T-helper 1 cell treated with Interleukin-12 subunit alpha and Interleukin-12 subunit beta and Interleukin-4 antibody, amounts not matched to agents 30 ng/mL and 1 ng/mL, for 36 hours (primary cell): ENCODE measurements around the gene BCAP29. TPM values are rescaled to one million over a fixed set of nuclear protein-coding genes. Genes with fewer than 3 reads are reported as not detected.

Experiments
- intact Hi-C: fragments of 100-400 bp; cut with micrococcal nuclease; formaldehyde crosslinking; loops from one replicate; pipeline ENCODE4 v1.15.1; 2024
- total RNA-seq: library from RNA; stranded (reverse); gene quantifications from 2 replicates; pipeline ENCODE4 v1.2.3, GENCODE V29; 2022

Gene BCAP29
- total RNA-seq, 1 donor from 2014 or later: 51.4 TPM

- intact Hi-C loops: loop anchor here (1.0 kb wide), 2 partner anchors 17 to 98 kb away; partner anchors contain the start of genes COG5 and DUS4L
Observed at GRCh38 chr7:107661081-107661864, 81.2 kb downstream of the BCAP29 start.

GRCh38 chr7:107661865-107662379 is 81.9 kb downstream of the BCAP29 start:
- intact Hi-C loops: loop anchor here (1.0 kb wide), 2 partner anchors 16 to 99 kb away; partner anchors contain the start of genes COG5 and DUS4L

DNA sequence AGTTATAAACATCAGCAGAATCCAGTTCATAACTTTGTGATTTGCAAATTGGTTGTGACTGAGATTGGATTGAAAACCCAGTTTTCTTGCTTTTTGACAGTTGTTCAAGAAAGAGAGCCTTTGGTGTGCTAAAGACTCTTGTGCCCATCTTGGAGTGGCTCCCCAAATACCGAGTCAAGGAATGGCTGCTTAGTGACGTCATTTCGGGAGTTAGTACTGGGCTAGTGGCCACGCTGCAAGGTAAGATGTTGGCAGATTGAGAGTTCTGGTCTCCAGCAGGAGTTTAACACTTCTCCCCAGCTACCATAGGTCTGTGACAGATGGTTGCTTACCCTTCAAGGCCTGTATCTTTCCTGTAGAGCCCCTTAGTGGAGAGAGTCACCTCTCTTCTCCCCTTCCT is 83.2 kb downstream of the BCAP29 start:
- intact Hi-C loops: no loop called here

- intact Hi-C loops: loop anchor here (2.0 kb wide), 1 partner anchor 30 kb away; no protein-coding TSS in a partner anchor
Observed at GRCh38 chr7:107666790-107667189, 86.7 kb downstream of the BCAP29 start.

DNA sequence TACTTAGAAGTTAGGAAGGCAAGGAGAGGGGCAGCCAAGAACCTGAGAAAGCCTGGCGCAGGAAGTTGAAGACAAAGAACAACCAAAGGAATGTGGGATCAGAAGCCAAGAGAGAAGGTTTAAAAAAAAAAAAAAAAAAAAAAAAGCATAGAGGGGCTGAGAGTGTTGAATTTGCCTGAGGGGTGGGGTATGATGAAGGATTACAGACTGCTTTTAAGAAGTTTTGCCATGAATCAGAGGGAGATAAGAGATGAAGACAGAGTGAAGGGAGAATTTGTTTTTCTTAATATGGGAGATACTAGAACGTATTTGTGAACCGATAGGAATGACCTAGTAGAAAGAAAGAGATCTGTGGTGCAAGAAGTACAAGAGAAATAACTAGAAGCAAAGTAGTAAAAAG is 87.3 kb downstream of the BCAP29 start:
- intact Hi-C loops: loop anchor here (2.0 kb wide), 1 partner anchor 29 kb away; no protein-coding TSS in a partner anchor

- intact Hi-C loops: no loop called here
Observed at GRCh38 chr7:107668296-107668695, 88.2 kb downstream of the BCAP29 start.

Other genes with a start within 250 kb of the BCAP29 start
- gene GPR22, start 110.2 kb upstream of the BCAP29 start, total RNA-seq: not detected in 2 replicates
- 42.7 and 47.8 TPM in 2 replicates for gene COG5, start 16.3 kb upstream of the BCAP29 start, total RNA-seq
- gene DUS4L, start 16.3 kb upstream of the BCAP29 start, total RNA-seq: 9.6 and 11.2 TPM in 2 replicates
- 17.4 and 17.8 TPM in 2 replicates for gene SLC26A4, start 80.6 kb downstream of the BCAP29 start, total RNA-seq
- 47.9 and 49.8 TPM in 2 replicates for gene CBLL1, start 163.9 kb downstream of the BCAP29 start, total RNA-seq
- not detected in 2 replicates for gene SLC26A3, start 223.0 kb downstream of the BCAP29 start, total RNA-seq